ENCODE data around the gene FUBP3. TPM values are rescaled to one million over a fixed set of nuclear protein-coding genes. Genes with fewer than 3 reads are reported as not detected.

FUBP3 gene
- total RNA-seq, 1 donor from 2014 or later: 87.2 TPM

- Histone ChIP-seq H3K9me3 (ENCODE audit: low read depth) (no peaks in the 10 kb centered on the region), H3K27ac (no peak overlapping the region), H2AFZ (replicated peaks) (no peak overlapping the region), H3K4me1 (peaks cover 11% of the 10 kb centered on the region), H3K79me2 (ENCODE audit: low read depth) (no peaks in the 10 kb centered on the region), H3F3A (ENCODE audit: low read depth) (peaks cover 9% of the 10 kb centered on the region), H3K9ac (no peak overlapping the region), H3K4me2 (no peak overlapping the region), H4K20me1 (ENCODE audit: low read depth) (peaks cover 27% of the 10 kb centered on the region), H3K4me3 (no peak overlapping the region), H3K36me3 (no peaks in the 10 kb centered on the region), H3K27me3 (no peaks in the 10 kb centered on the region)
- Mint-ChIP-seq H3K27ac (no peak overlapping the region), H3K4me3 (no peak overlapping the region), H3K4me1 (peaks cover 25% of the 10 kb centered on the region), H3K27me3 (ENCODE audit: insufficient read depth, low read depth) (peaks cover 2% of the 10 kb centered on the region), H3K9me3 (no peaks in the 10 kb centered on the region), H3K36me3 (peaks cover 29% of the 10 kb centered on the region)
- no peak for DNase-seq (ENCODE audit: low spot score)
- TF ChIP-seq CTCF (IDR thresholded peaks at IDR 0.05) (no peak), EZH2phosphoT487 (IDR thresholded peaks at IDR 0.05) (no peak), EZH2 (IDR thresholded peaks at IDR 0.05) (no peak)
These were observed 47.7 kb downstream of the FUBP3 start for GRCh38 chr9:130627051-130627450.

GRCh38 chr9:130627896-130628792 is 48.8 kb downstream of the FUBP3 start:
- no peaks in the 10 kb centered on the region for H3K79me2 ChIP-seq (ENCODE audit: low read depth)
- DNase-seq (ENCODE audit: low spot score): no peak
- H3K36me3 ChIP-seq: no peaks in the 10 kb centered on the region
- no peaks in the 10 kb centered on the region for H3K9me3 Mint-ChIP-seq
- no peak overlapping the region for H3K9ac ChIP-seq
- H3K27ac Mint-ChIP-seq: no peak overlapping the region
- H3K4me3 ChIP-seq: no peak overlapping the region
- TF ChIP-seq EZH2phosphoT487 (IDR thresholded peaks at IDR 0.05) (no peak), EZH2 (IDR thresholded peaks at IDR 0.05) (no peak), CTCF (IDR thresholded peaks at IDR 0.05) (no peak)
- peaks cover 25% of the 10 kb centered on the region for H3K36me3 Mint-ChIP-seq
- H3K4me3 Mint-ChIP-seq: no peak overlapping the region
- peaks cover 25% of the 10 kb centered on the region for H3K4me1 Mint-ChIP-seq
- no peak overlapping the region for H3K27ac ChIP-seq
- peaks cover 27% of the 10 kb centered on the region for H4K20me1 ChIP-seq (ENCODE audit: low read depth)
- no peaks in the 10 kb centered on the region for H3K9me3 ChIP-seq (ENCODE audit: low read depth)
- H3F3A ChIP-seq (ENCODE audit: low read depth): peaks cover 9% of the 10 kb centered on the region
- H3K27me3 ChIP-seq: no peaks in the 10 kb centered on the region
- H3K4me2 ChIP-seq: no peak overlapping the region
- peaks cover 2% of the 10 kb centered on the region for H3K27me3 Mint-ChIP-seq (ENCODE audit: insufficient read depth, low read depth)
- peaks cover 11% of the 10 kb centered on the region for H3K4me1 ChIP-seq
- no peak overlapping the region for H2AFZ ChIP-seq (replicated peaks)

- Histone ChIP-seq H3K4me1 (peaks cover 11% of the 10 kb centered on the region), H3K27ac (peak overlapping the region; percentile 53), H3K4me3 (no peak overlapping the region), H3K36me3 (no peaks in the 10 kb centered on the region), H3K79me2 (ENCODE audit: low read depth) (no peaks in the 10 kb centered on the region), H2AFZ (replicated peaks) (no peak overlapping the region), H3K9ac (no peak overlapping the region), H3K9me3 (ENCODE audit: low read depth) (no peaks in the 10 kb centered on the region), H4K20me1 (ENCODE audit: low read depth) (peaks cover 27% of the 10 kb centered on the region), H3F3A (ENCODE audit: low read depth) (peaks cover 9% of the 10 kb centered on the region), H3K27me3 (no peaks in the 10 kb centered on the region), H3K4me2 (no peak overlapping the region)
- no peak for DNase-seq (ENCODE audit: low spot score)
- Mint-ChIP-seq H3K4me1 (peaks cover 25% of the 10 kb centered on the region), H3K4me3 (no peak overlapping the region), H3K27me3 (ENCODE audit: insufficient read depth, low read depth) (peaks cover 2% of the 10 kb centered on the region), H3K36me3 (peaks cover 27% of the 10 kb centered on the region), H3K9me3 (no peaks in the 10 kb centered on the region), H3K27ac (no peak overlapping the region)
- TF ChIP-seq CTCF (IDR thresholded peaks at IDR 0.05) (no peak), EZH2phosphoT487 (IDR thresholded peaks at IDR 0.05) (no peak), EZH2 (IDR thresholded peaks at IDR 0.05) (no peak)
These were observed 50.2 kb downstream of the FUBP3 start for GRCh38 chr9:130629443-130630070.

Data from neural progenitor cell (in vitro differentiated cells).